Endothelial cell of umbilical vein (primary cell): ENCODE measurements around the gene OLA1. TPM values are rescaled to one million over a fixed set of nuclear protein-coding genes. Genes with fewer than 3 reads are reported as not detected.

ENCODE experiments used
- BruUV-seq: library from RNA; stranded (reverse); fragments of 400-500 nt; replicated peaks from 2 replicates; lab custom pipeline; 2021; lab: Mats Ljungman, UMichigan
- CTCF ChIA-PET: fragments of 300-600, 350-600 bp; sonication (Branson Sonifier 250); formaldehyde crosslinking; loops from one replicate; lab custom pipeline; 2021; ENCODE audit warnings: antibody characterized with exemption, inconsistent platforms; lab: Charles Lee
- POLR2A ChIA-PET: fragments of 300-600, 350-600 bp; sonication (Branson Sonifier 250); formaldehyde crosslinking; loops from one replicate; lab custom pipeline; 2021; ENCODE audit warnings: antibody characterized with exemption, inconsistent platforms; lab: Charles Lee
- DNase-seq: peaks from one replicate; pipeline ENCODE4 v3.0.0-alpha.2; 2011; ENCODE audit warnings: low read depth, low spot score
- FAIRE-seq: peaks from 2 replicates; lab custom pipeline; 2011; peaks lifted over from hg19 to GRCh38; lab: Jason Lieb, UNC
- H2AFZ ChIP-seq: 2 replicates; pipeline ENCODE4 v1.6.0; 2012; ENCODE audit warnings: low read depth, low read length, control low read depth, inconsistent platforms
- H3K27ac ChIP-seq: 2 replicates; pipeline ENCODE4 v1.5.1; 2011; ENCODE audit warnings: low read depth, mild to moderate bottlenecking, control low read depth, low read length, moderate library complexity; ENCODE audit not compliant: insufficient read depth
- H3K27me3 ChIP-seq, 2 experiments: 2 replicates each; pipeline versions ENCODE4 v1.6.0 to v1.6.1; 2011; ENCODE audit warnings: low read length in 2 of 2, mixed read lengths in 1 of 2; ENCODE audit not compliant: control insufficient read depth in 2 of 2, insufficient read depth in 2 of 2
- H3K36me3 ChIP-seq, 2 experiments: 2 replicates in 1 of 2; 3 replicates in 1 of 2; pipeline ENCODE4 v1.5.1; 2011; ENCODE audit warnings: low read length in 2 of 2, mild to moderate bottlenecking in 1 of 2, moderate library complexity in 1 of 2; ENCODE audit not compliant: control insufficient read depth in 2 of 2, insufficient read depth in 2 of 2; ENCODE audit errors: extremely low read depth in 1 of 2
- H3K4me1 ChIP-seq: 3 replicates; pipeline ENCODE4 v1.5.1; 2011; ENCODE audit warnings: mild to moderate bottlenecking, low read length; ENCODE audit not compliant: control insufficient read depth, insufficient read depth; ENCODE audit errors: extremely low read depth
- H3K4me2 ChIP-seq: 2 replicates; pipeline ENCODE4 v1.6.1; 2011; ENCODE audit warnings: low read length, control low read depth, mixed read lengths; ENCODE audit not compliant: insufficient read depth
- H3K4me3 ChIP-seq, 3 experiments: fragments of 200-600 bp in 1 of 3; sonication (generic), shearing (Covaris generic) in 1 of 3; replicated peaks in 1 of 3; 2 replicates each; pipeline ENCODE4 v1.5.1; 2011 to 2016; ENCODE audit warnings: control low read depth in 3 of 3, low read length in 3 of 3, mild to moderate bottlenecking in 2 of 3, inconsistent platforms in 1 of 3, low read depth in 1 of 3, moderate library complexity in 1 of 3; ENCODE audit not compliant: insufficient read depth in 1 of 3
- H3K79me2 ChIP-seq: 2 replicates; pipeline ENCODE4 v1.6.0; 2012; ENCODE audit warnings: low read length, inconsistent platforms; ENCODE audit not compliant: control insufficient read depth, insufficient read depth
- H3K9ac ChIP-seq: replicated peaks from 2 replicates; pipeline ENCODE3; 2011; ENCODE audit warnings: low read length, control low read depth; ENCODE audit not compliant: insufficient read depth; ENCODE audit errors: extremely low read depth
- H3K9me1 ChIP-seq: replicated peaks from 3 replicates; pipeline ENCODE4 v1.6.0; 2011; ENCODE audit warnings: mild to moderate bottlenecking, low read length; ENCODE audit not compliant: control insufficient read depth, insufficient read depth; ENCODE audit errors: extremely low read depth
- H3K9me3 ChIP-seq: replicated peaks from 2 replicates; pipeline ENCODE4 v1.5.1; 2012; ENCODE audit warnings: low read length, inconsistent platforms; ENCODE audit not compliant: control insufficient read depth, insufficient read depth
- H4K20me1 ChIP-seq: replicated peaks from 2 replicates; pipeline ENCODE3; 2011; ENCODE audit warnings: mild to moderate bottlenecking, low read length; ENCODE audit not compliant: control insufficient read depth, insufficient read depth; ENCODE audit errors: extremely low read depth
- CTCF ChIP-seq, 2 donors: IDR thresholded peaks; 1 replicate in 1 of 2; 2 replicates in 1 of 2; pipeline ENCODE4 v1.5.1; 2011; ENCODE audit warnings: low read length in 2 of 2, mild to moderate bottlenecking in 2 of 2, moderate library complexity in 2 of 2, control low read depth in 1 of 2, inconsistent platforms in 1 of 2, low read depth in 1 of 2; ENCODE audit not compliant: insufficient read depth in 1 of 2; ENCODE audit errors: extremely low read depth in 1 of 2
- EZH2 ChIP-seq: IDR thresholded peaks from 2 replicates; pipeline ENCODE4 v1.6.1; 2012; ENCODE audit warnings: borderline replicate concordance, low read depth, mild to moderate bottlenecking, moderate library complexity, low read length, inconsistent platforms; ENCODE audit not compliant: severe bottlenecking
- FOS ChIP-seq: IDR thresholded peaks from 2 replicates; pipeline ENCODE4 v1.6.1; 2011; ENCODE audit warnings: mild to moderate bottlenecking, low read length, moderate library complexity, borderline replicate concordance; ENCODE audit not compliant: insufficient read depth
- GATA2 ChIP-seq: IDR thresholded peaks from 2 replicates; pipeline ENCODE4 v1.7.0; 2011; ENCODE audit warnings: low read depth, mild to moderate bottlenecking, moderate library complexity, mixed read lengths, low read length; ENCODE audit not compliant: insufficient read length, insufficient read depth
- JUN ChIP-seq: IDR thresholded peaks from 2 replicates; pipeline ENCODE4 v1.6.1; 2011; ENCODE audit warnings: borderline replicate concordance, low read depth; ENCODE audit not compliant: insufficient read length, insufficient read depth
- MAX ChIP-seq: IDR thresholded peaks from 2 replicates; pipeline ENCODE4 v1.6.1; 2011; ENCODE audit not compliant: insufficient read depth, insufficient read length
- MYC ChIP-seq: IDR thresholded peaks from one replicate; pipeline ENCODE4 v1.6.1; 2011; ENCODE audit warnings: mild to moderate bottlenecking, low read depth, low read length
- POLR2A ChIP-seq: IDR thresholded peaks from 2 replicates; pipeline ENCODE4 v1.6.1; 2012; ENCODE audit warnings: low read depth, mild to moderate bottlenecking, control low read depth, low read length
- POLR2AphosphoS5 ChIP-seq: IDR thresholded peaks from 2 replicates; pipeline ENCODE4 v1.6.1; 2012; ENCODE audit warnings: low read depth, mild to moderate bottlenecking, control low read depth, low read length, moderate library complexity; ENCODE audit not compliant: insufficient read depth
- dilution Hi-C: fragments of 300-500 bp; cut with MboI; formaldehyde crosslinking; loops from one replicate; pipeline ENCODE4 v1.15.0; 2019; ENCODE audit warnings: low sequenced_read_pairs; ENCODE audit not compliant: extremely low pct_ligation_motif_present
- intact Hi-C: fragments of 100-400 bp; cut with micrococcal nuclease; formaldehyde crosslinking; loops from one replicate; pipeline ENCODE4 v1.10.0; 2022
- polyA plus RNA-seq, 4 experiments: library from polyadenylated mRNA; depleted of rRNA in 3 of 4; stranded (reverse) in 3 of 4; unstranded in 1 of 4; fragments of >200 nt; gene quantifications; 2 replicates each; pipeline versions ENCODE4 v1.2.1 to v1.2.3, GENCODE V29; 2011 to 2012; ENCODE audit warnings: missing spikeins in 1 of 4
- total RNA-seq: library from RNA; stranded (reverse); gene quantifications from 2 replicates; pipeline ENCODE4 v1.2.3, GENCODE V29; 2021

Gene OLA1
- total and polyA plus RNA-seq, 2 donors (not counting 3 experiments of a cell fraction or from before 2014, with no cell fraction given): 30.6 to 93.9 TPM

- peaks cover 34% of the 10 kb centered on the region for H3K79me2 ChIP-seq
- intact Hi-C loops: no loop called here
- H3K9me1 ChIP-seq: peaks cover 2% of the 10 kb centered on the region
- no TSS peak for BruUV-seq
- no peaks in the 10 kb centered on the region for H4K20me1 ChIP-seq
- TF ChIP-seq MYC (no peak), FOS (no peak), MAX (no peak), POLR2A (no peak), CTCF (IDR thresholded peaks at IDR 0.05; ENCODE audit: extremely low read depth in 1 of 2, insufficient read depth in 1 of 2, low read depth in 1 of 2, low read length in 2 of 2) (no peak), POLR2AphosphoS5 (no peak), EZH2 (no peak), GATA2 (no peak), JUN (no peak)
- no peak overlapping the region for H3K4me2 ChIP-seq
- no peaks in the 10 kb centered on the region for H3K36me3 ChIP-seq
- H3K9me3 ChIP-seq: no peaks in the 10 kb centered on the region
- dilution Hi-C loops: no loop called here
- ChIA-PET CTCF (interaction anchor here (1.0 to 1.4 kb wide), 4 partner anchors 10 to 26 kb away, joined by 3 to 6 read pairs (median 3); no protein-coding TSS in a partner anchor), POLR2A (no interaction called here)
- no peak overlapping the region for H3K9ac ChIP-seq
- H2AFZ ChIP-seq: no peak overlapping the region
- DNase-seq (no peak), FAIRE-seq (no peak)
- H3K27me3 ChIP-seq: no peaks in the 10 kb centered on the region
- no peak overlapping the region for H3K27ac ChIP-seq
- H3K4me1 ChIP-seq: no peaks in the 10 kb centered on the region
- no peak overlapping the region for H3K4me3 ChIP-seq
Observed at GRCh38 chr2:174218773-174219172, 29.6 kb downstream of the OLA1 start.
